ENCODE results near the gene IGSF22. TPM values are rescaled to one million over a fixed set of nuclear protein-coding genes. Genes with fewer than 3 reads are reported as not detected.

Gene IGSF22
- total RNA-seq: not detected in 2 replicates

GRCh38 chr11:18726040-18726439, at the start of gene IGSF22:
Gene IGSF22, minus strand, starts transcription at chr11:18726188. Its CDS starts 1,952 bp downstream, at chr11:18724236.

GRCh38 chr11:18698341-18699268, 27.4 kb downstream of the IGSF22 start, which contains the start of gene TMEM86A:
Gene TMEM86A, plus strand, starts transcription at chr11:18698779. Its CDS starts 108 bp downstream, at chr11:18698887.

Other genes with a start within 250 kb of the IGSF22 start
- gene TSG101, start 199.2 kb downstream of the IGSF22 start, total RNA-seq: 44.4 and 63.1 TPM in 2 replicates
- 33.0 and 34.2 TPM in 2 replicates for gene UEVLD, start 137.5 kb downstream of the IGSF22 start, total RNA-seq
- gene MISFA, start 126.4 kb downstream of the IGSF22 start, total RNA-seq: 0.13 and 0.65 TPM in 2 replicates
- 22.6 and 25.3 TPM in 2 replicates for gene SPTY2D1, start 91.8 kb downstream of the IGSF22 start, total RNA-seq
- gene TMEM86A, start 27.4 kb downstream of the IGSF22 start, total RNA-seq: 0.79 and 1.2 TPM in 2 replicates
- not detected in 2 replicates for gene PTPN5, start 65.6 kb upstream of the IGSF22 start, total RNA-seq
- gene MRGPRX1, start 213.2 kb upstream of the IGSF22 start, total RNA-seq: not detected in 2 replicates

All from thoracic aorta endothelial cell (primary cell).